ENCODE measurements around the gene CRMP1.

CRMP1 gene

GRCh38 chr4:5809216-5809776 lies 83.6 kb downstream of the CRMP1 start:
- no peak overlapping the region for H3K4me3 ChIP-seq (ENCODE audit: low read length)
- H3K27me3 ChIP-seq (ENCODE audit: control insufficient read depth, insufficient read depth, low read length) = no peaks in the 10 kb centered on the region
- H3K36me3 ChIP-seq (ENCODE audit: control insufficient read depth, insufficient read depth, low read length) = 0 out of 2 replicates have a peak, but pooled peaks cover 8% of the 10 kb centered on the region
- H3K9me3 ChIP-seq (ENCODE audit: control insufficient read depth, insufficient read depth, low read length) = no peaks in the 10 kb centered on the region
- WGBS (ENCODE audit: insufficient coverage, insufficient read length) = no CpG with 5 or more reads among the region's 12 CpGs
- no peak overlapping the region for H3K27ac ChIP-seq (ENCODE audit: low read length)
- H3K4me1 ChIP-seq (ENCODE audit: control insufficient read depth, insufficient read depth, low read length) = no peaks in the 10 kb centered on the region
- no peak for DNase-seq (ENCODE audit: low read depth, low spot score)

- Histone ChIP-seq H3K4me3 (ENCODE audit: low read length) (no peak overlapping the region), H3K4me1 (ENCODE audit: control insufficient read depth, insufficient read depth, low read length) (no peaks in the 10 kb centered on the region), H3K9me3 (ENCODE audit: control insufficient read depth, insufficient read depth, low read length) (no peaks in the 10 kb centered on the region), H3K27me3 (ENCODE audit: control insufficient read depth, insufficient read depth, low read length) (no peaks in the 10 kb centered on the region), H3K36me3 (ENCODE audit: control insufficient read depth, insufficient read depth, low read length) (0 out of 2 replicates have a peak, but pooled peaks cover 8% of the 10 kb centered on the region), H3K27ac (ENCODE audit: low read length) (no peak overlapping the region)
- no peak for DNase-seq (ENCODE audit: low read depth, low spot score)
- WGBS (ENCODE audit: insufficient coverage, insufficient read length) = no CpG with 5 or more reads among the region's 10 CpGs
Observed at GRCh38 chr4:5808081-5808741, 84.7 kb downstream of the CRMP1 start.

GRCh38 chr4:5805270-5805669 lies 87.6 kb downstream of the CRMP1 start:
- Histone ChIP-seq H3K9me3 (ENCODE audit: control insufficient read depth, insufficient read depth, low read length) (no peaks in the 10 kb centered on the region), H3K4me3 (ENCODE audit: low read length) (no peak overlapping the region), H3K36me3 (ENCODE audit: control insufficient read depth, insufficient read depth, low read length) (0 out of 2 replicates have a peak, but pooled peaks cover 8% of the 10 kb centered on the region), H3K4me1 (ENCODE audit: control insufficient read depth, insufficient read depth, low read length) (no peaks in the 10 kb centered on the region), H3K27me3 (ENCODE audit: control insufficient read depth, insufficient read depth, low read length) (no peaks in the 10 kb centered on the region), H3K27ac (ENCODE audit: low read length) (no peak overlapping the region)
- no CpG with 5 or more reads among the region's 11 CpGs for WGBS (ENCODE audit: insufficient coverage, insufficient read length)
- DNase-seq (ENCODE audit: low read depth, low spot score) = no peak

GRCh38 chr4:5804656-5805055 lies 88.2 kb downstream of the CRMP1 start:
- no peak overlapping the region for H3K27ac ChIP-seq (ENCODE audit: low read length)
- no peaks in the 10 kb centered on the region for H3K27me3 ChIP-seq (ENCODE audit: control insufficient read depth, insufficient read depth, low read length)
- no peaks in the 10 kb centered on the region for H3K9me3 ChIP-seq (ENCODE audit: control insufficient read depth, insufficient read depth, low read length)
- H3K36me3 ChIP-seq (ENCODE audit: control insufficient read depth, insufficient read depth, low read length) = 0 out of 2 replicates have a peak, but pooled peaks cover 8% of the 10 kb centered on the region
- no CpG with 5 or more reads among the region's 14 CpGs for WGBS (ENCODE audit: insufficient coverage, insufficient read length)
- H3K4me3 ChIP-seq (ENCODE audit: low read length) = no peak overlapping the region
- H3K4me1 ChIP-seq (ENCODE audit: control insufficient read depth, insufficient read depth, low read length) = no peaks in the 10 kb centered on the region
- no peak for DNase-seq (ENCODE audit: low read depth, low spot score)

GRCh38 chr4:5802565-5802964 lies 90.3 kb downstream of the CRMP1 start:
- Histone ChIP-seq H3K4me3 (ENCODE audit: low read length) (no peak overlapping the region), H3K9me3 (ENCODE audit: control insufficient read depth, insufficient read depth, low read length) (no peaks in the 10 kb centered on the region), H3K27me3 (ENCODE audit: control insufficient read depth, insufficient read depth, low read length) (no peaks in the 10 kb centered on the region), H3K27ac (ENCODE audit: low read length) (no peak overlapping the region), H3K36me3 (ENCODE audit: control insufficient read depth, insufficient read depth, low read length) (0 out of 2 replicates have a peak, but pooled peaks cover 3% of the 10 kb centered on the region), H3K4me1 (ENCODE audit: control insufficient read depth, insufficient read depth, low read length) (no peaks in the 10 kb centered on the region)
- no CpG with 5 or more reads among the region's 12 CpGs for WGBS (ENCODE audit: insufficient coverage, insufficient read length)
- no peak for DNase-seq (ENCODE audit: low read depth, low spot score)

GRCh38 chr4:5801696-5802095 lies 91.2 kb downstream of the CRMP1 start:
- Histone ChIP-seq H3K9me3 (ENCODE audit: control insufficient read depth, insufficient read depth, low read length) (no peaks in the 10 kb centered on the region), H3K36me3 (ENCODE audit: control insufficient read depth, insufficient read depth, low read length) (0 out of 2 replicates have a peak, but pooled peaks cover 3% of the 10 kb centered on the region), H3K4me1 (ENCODE audit: control insufficient read depth, insufficient read depth, low read length) (no peaks in the 10 kb centered on the region), H3K27ac (ENCODE audit: low read length) (no peak overlapping the region), H3K4me3 (ENCODE audit: low read length) (no peak overlapping the region), H3K27me3 (ENCODE audit: control insufficient read depth, insufficient read depth, low read length) (no peaks in the 10 kb centered on the region)
- no CpG with 5 or more reads among the region's 13 CpGs for WGBS (ENCODE audit: insufficient coverage, insufficient read length)
- DNase-seq (ENCODE audit: low read depth, low spot score) = no peak

- Histone ChIP-seq H3K27me3 (ENCODE audit: control insufficient read depth, insufficient read depth, low read length) (no peaks in the 10 kb centered on the region), H3K9me3 (ENCODE audit: control insufficient read depth, insufficient read depth, low read length) (no peaks in the 10 kb centered on the region), H3K4me1 (ENCODE audit: control insufficient read depth, insufficient read depth, low read length) (no peaks in the 10 kb centered on the region), H3K4me3 (ENCODE audit: low read length) (no peak overlapping the region), H3K36me3 (ENCODE audit: control insufficient read depth, insufficient read depth, low read length) (0 out of 2 replicates have a peak, but pooled peaks cover 3% of the 10 kb centered on the region), H3K27ac (ENCODE audit: low read length) (no peak overlapping the region)
- DNase-seq (ENCODE audit: low read depth, low spot score) = no peak
- no CpG with 5 or more reads among the region's 10 CpGs for WGBS (ENCODE audit: insufficient coverage, insufficient read length)
Observed at GRCh38 chr4:5800496-5800895, 92.4 kb downstream of the CRMP1 start.

GRCh38 chr4:5799406-5799805 lies 93.5 kb downstream of the CRMP1 start:
- Histone ChIP-seq H3K36me3 (ENCODE audit: control insufficient read depth, insufficient read depth, low read length) (no peaks in the 10 kb centered on the region), H3K27me3 (ENCODE audit: control insufficient read depth, insufficient read depth, low read length) (no peaks in the 10 kb centered on the region), H3K9me3 (ENCODE audit: control insufficient read depth, insufficient read depth, low read length) (no peaks in the 10 kb centered on the region), H3K4me3 (ENCODE audit: low read length) (no peak overlapping the region), H3K4me1 (ENCODE audit: control insufficient read depth, insufficient read depth, low read length) (no peaks in the 10 kb centered on the region), H3K27ac (ENCODE audit: low read length) (no peak overlapping the region)
- DNase-seq (ENCODE audit: low read depth, low spot score) = no peak
- no CpG with 5 or more reads among the region's 11 CpGs for WGBS (ENCODE audit: insufficient coverage, insufficient read length)

GRCh38 chr4:5798946-5799345 lies 93.9 kb downstream of the CRMP1 start:
- DNase-seq (ENCODE audit: low read depth, low spot score) = no peak
- Histone ChIP-seq H3K36me3 (ENCODE audit: control insufficient read depth, insufficient read depth, low read length) (no peaks in the 10 kb centered on the region), H3K4me1 (ENCODE audit: control insufficient read depth, insufficient read depth, low read length) (no peaks in the 10 kb centered on the region), H3K4me3 (ENCODE audit: low read length) (no peak overlapping the region), H3K9me3 (ENCODE audit: control insufficient read depth, insufficient read depth, low read length) (no peaks in the 10 kb centered on the region), H3K27ac (ENCODE audit: low read length) (no peak overlapping the region), H3K27me3 (ENCODE audit: control insufficient read depth, insufficient read depth, low read length) (no peaks in the 10 kb centered on the region)
- no CpG with 5 or more reads among the region's 11 CpGs for WGBS (ENCODE audit: insufficient coverage, insufficient read length)

GRCh38 chr4:5798462-5798861 lies 94.4 kb downstream of the CRMP1 start:
- no CpG with 5 or more reads among the region's 11 CpGs for whole genome bisulfite sequencing (ENCODE audit: insufficient coverage, insufficient read length)
- H3K27me3 ChIP-seq (ENCODE audit: control insufficient read depth, insufficient read depth, low read length) = no peaks in the 10 kb centered on the region
- no peak for DNase-seq (ENCODE audit: low read depth, low spot score)
- H3K36me3 ChIP-seq (ENCODE audit: control insufficient read depth, insufficient read depth, low read length) = no peaks in the 10 kb centered on the region
- no peaks in the 10 kb centered on the region for H3K4me1 ChIP-seq (ENCODE audit: control insufficient read depth, insufficient read depth, low read length)
- H3K9me3 ChIP-seq (ENCODE audit: control insufficient read depth, insufficient read depth, low read length) = no peaks in the 10 kb centered on the region
- H3K4me3 ChIP-seq (ENCODE audit: low read length) = no peak overlapping the region
- H3K27ac ChIP-seq (ENCODE audit: low read length) = no peak overlapping the region

- H3K4me3 ChIP-seq (ENCODE audit: low read length) = no peak overlapping the region
- no peaks in the 10 kb centered on the region for H3K4me1 ChIP-seq (ENCODE audit: control insufficient read depth, insufficient read depth, low read length)
- DNase-seq (ENCODE audit: low read depth, low spot score) = no peak
- H3K27ac ChIP-seq (ENCODE audit: low read length) = no peak overlapping the region
- H3K36me3 ChIP-seq (ENCODE audit: control insufficient read depth, insufficient read depth, low read length) = no peaks in the 10 kb centered on the region
- no CpG with 5 or more reads among the region's 6 CpGs for WGBS (ENCODE audit: insufficient coverage, insufficient read length)
- no peaks in the 10 kb centered on the region for H3K9me3 ChIP-seq (ENCODE audit: control insufficient read depth, insufficient read depth, low read length)
- H3K27me3 ChIP-seq (ENCODE audit: control insufficient read depth, insufficient read depth, low read length) = no peaks in the 10 kb centered on the region
Observed at GRCh38 chr4:5797866-5798265, 95.0 kb downstream of the CRMP1 start.

All from iPS DF 6.9 (cell line).